ENCODE data around the gene PHLDB3. TPM values are rescaled to one million over a fixed set of nuclear protein-coding genes. Genes with fewer than 3 reads are reported as not detected.

Gene PHLDB3
- total RNA-seq, 1 donor, result 8.0 TPM

GRCh38 chr19:43483281-43483680 lies 21.3 kb downstream of the PHLDB3 start:
- H3K4me3 ChIP-seq (ENCODE audit: low read depth, low read length), result no peak overlapping the region
- DNase-seq (ENCODE audit: low read depth), result no peak
- TF ChIP-seq CTCF (IDR thresholded peaks at IDR 0.05; ENCODE audit: insufficient read depth, low read length), result no peak

- H3K4me3 ChIP-seq (ENCODE audit: low read depth, low read length), result no peak overlapping the region
- no peak for DNase-seq (ENCODE audit: low read depth)
- TF ChIP-seq CTCF (IDR thresholded peaks at IDR 0.05; ENCODE audit: insufficient read depth, low read length), result no peak
Observed at GRCh38 chr19:43482193-43482592, 22.4 kb downstream of the PHLDB3 start.

- TF ChIP-seq CTCF (IDR thresholded peaks at IDR 0.05; ENCODE audit: insufficient read depth, low read length), result no peak
- H3K4me3 ChIP-seq (ENCODE audit: low read depth, low read length), result no peak overlapping the region
- no peak for DNase-seq (ENCODE audit: low read depth)
Observed at GRCh38 chr19:43481701-43482100, 22.8 kb downstream of the PHLDB3 start.

GRCh38 chr19:43480574-43480973 lies 24.0 kb downstream of the PHLDB3 start:
- no peak for DNase-seq (ENCODE audit: low read depth)
- H3K4me3 ChIP-seq (ENCODE audit: low read depth, low read length), result no peak overlapping the region
- no peak for TF ChIP-seq CTCF (IDR thresholded peaks at IDR 0.05; ENCODE audit: insufficient read depth, low read length)

GRCh38 chr19:43479961-43480561 lies 24.5 kb downstream of the PHLDB3 start:
- no peak overlapping the region for H3K4me3 ChIP-seq (ENCODE audit: low read depth, low read length)
- no peak for DNase-seq (ENCODE audit: low read depth)
- TF ChIP-seq CTCF (IDR thresholded peaks at IDR 0.05; ENCODE audit: insufficient read depth, low read length), result no peak

- no peak for DNase-seq (ENCODE audit: low read depth)
- no peak overlapping the region for H3K4me3 ChIP-seq (ENCODE audit: low read depth, low read length)
- TF ChIP-seq CTCF (IDR thresholded peaks at IDR 0.05; ENCODE audit: insufficient read depth, low read length), result no peak
Observed at GRCh38 chr19:43479226-43479625, 25.3 kb downstream of the PHLDB3 start.

GRCh38 chr19:43478323-43478722 lies 26.2 kb downstream of the PHLDB3 start:
- H3K4me3 ChIP-seq (ENCODE audit: low read depth, low read length), result no peak overlapping the region
- no peak for TF ChIP-seq CTCF (IDR thresholded peaks at IDR 0.05; ENCODE audit: insufficient read depth, low read length)
- DNase-seq (ENCODE audit: low read depth), result no peak
